ENCODE measurements around the gene UBE2QL1.

DNA sequence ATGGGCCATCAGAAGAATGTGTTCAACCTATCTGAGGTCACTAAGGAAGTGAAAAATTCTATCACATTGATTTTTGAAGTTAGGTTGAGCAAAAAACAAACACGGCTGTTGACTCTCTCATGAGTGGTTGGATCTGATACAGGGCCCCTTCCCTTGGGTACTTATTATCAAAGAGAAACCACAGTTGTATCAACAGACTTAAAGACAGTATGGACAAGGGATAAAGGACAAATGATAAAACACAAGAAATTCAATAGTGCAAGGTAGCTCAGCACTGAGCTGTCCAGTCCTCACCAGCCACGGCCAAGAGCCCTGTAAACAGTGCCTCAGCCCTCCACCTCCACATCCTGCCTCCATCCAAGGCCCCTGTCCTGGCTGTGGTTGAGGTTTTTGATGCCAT, 86.9 kb downstream of the UBE2QL1 start:
- TF ChIP-seq CTCF (IDR thresholded peaks at IDR 0.05) (no peak), POLR2A (IDR thresholded peaks at IDR 0.05) (no peak)
